Common myeloid progenitor, CD34-positive (primary cell): ENCODE data around the gene ATP8B4.

Experiments used
- CTCF ChIA-PET: fragments of 350-600 bp; sonication (Branson Sonifier 250); formaldehyde crosslinking; loops from one replicate; lab custom pipeline; 2021; ENCODE audit warnings: antibody characterized with exemption; lab: Charles Lee
- POLR2A ChIA-PET: fragments of 350-600 bp; sonication (Branson Sonifier 250); formaldehyde crosslinking; loops from one replicate; lab custom pipeline; 2021; ENCODE audit warnings: antibody characterized with exemption; lab: Charles Lee
- DNase-seq, 3 donors: peaks; one replicate each; pipeline versions ENCODE4 v3.0.0 to v3.0.0-alpha.2; 2013
- H3K27ac ChIP-seq, 2 experiments: 1 replicate in 1 of 2; 2 replicates in 1 of 2; pipeline ENCODE4 v1.7.0; 2013; ENCODE audit warnings: inconsistent platforms in 2 of 2, low read length in 2 of 2, mild to moderate bottlenecking in 2 of 2, low read depth in 1 of 2, moderate library complexity in 1 of 2; ENCODE audit not compliant: severe bottlenecking in 2 of 2, insufficient read depth in 1 of 2, poor library complexity in 1 of 2
- H3K27me3 ChIP-seq, 5 experiments: replicated peaks in 2 of 5; 1 replicate in 3 of 5; 2 replicates in 2 of 5; pipeline versions ENCODE4 v1.6.1 to v1.7.0; 2013; ENCODE audit warnings: low read length in 4 of 5, mild to moderate bottlenecking in 2 of 5, moderate library complexity in 2 of 5, inconsistent platforms in 1 of 5; ENCODE audit not compliant: insufficient read depth in 5 of 5, control insufficient read depth in 4 of 5
- H3K36me3 ChIP-seq, 4 experiments: 1 replicate in 2 of 4; 2 replicates in 2 of 4; pipeline versions ENCODE4 v1.6.1 to v1.7.0; 2013; ENCODE audit warnings: low read length in 3 of 4, control low read depth in 1 of 4, mild to moderate bottlenecking in 1 of 4; ENCODE audit not compliant: control insufficient read depth in 4 of 4, insufficient read depth in 4 of 4
- H3K4me1 ChIP-seq, 4 experiments: 1 replicate in 3 of 4; 2 replicates in 1 of 4; pipeline versions ENCODE4 v1.6.1 to v1.7.1; 2013; ENCODE audit warnings: low read length in 3 of 4, mild to moderate bottlenecking in 3 of 4, control low read depth in 1 of 4, inconsistent platforms in 1 of 4, moderate library complexity in 1 of 4; ENCODE audit not compliant: control insufficient read depth in 4 of 4, insufficient read depth in 4 of 4; ENCODE audit errors: control extremely low read depth in 1 of 4
- H3K4me3 ChIP-seq, 7 experiments: 1 replicate in 4 of 7; 2 replicates in 3 of 7; pipeline versions ENCODE4 v1.5.1 to v1.7.0; 2013; ENCODE audit warnings: mild to moderate bottlenecking in 7 of 7, low read length in 6 of 7, moderate library complexity in 6 of 7, inconsistent platforms in 2 of 7, low read depth in 2 of 7, control low read depth in 1 of 7; ENCODE audit not compliant: insufficient read depth in 4 of 7, control insufficient read depth in 1 of 7; ENCODE audit errors: extremely low read depth in 1 of 7
- H3K9me3 ChIP-seq, 5 experiments: 1 replicate in 4 of 5; 2 replicates in 1 of 5; pipeline versions ENCODE4 v1.6.1 to v1.7.1; 2013; ENCODE audit warnings: low read length in 4 of 5, mild to moderate bottlenecking in 2 of 5, inconsistent platforms in 1 of 5, low read depth in 1 of 5, moderate library complexity in 1 of 5; ENCODE audit not compliant: control insufficient read depth in 4 of 5, insufficient read depth in 2 of 5; ENCODE audit errors: control extremely low read depth in 1 of 5
- whole genome bisulfite sequencing: methylation state at CpG from one replicate; pipeline ENCODE4 v1.1.5; 2013; ENCODE audit not compliant: insufficient coverage; 5-methylcytosine and 5-hydroxymethylcytosine counted together

Gene ATP8B4

DNA sequence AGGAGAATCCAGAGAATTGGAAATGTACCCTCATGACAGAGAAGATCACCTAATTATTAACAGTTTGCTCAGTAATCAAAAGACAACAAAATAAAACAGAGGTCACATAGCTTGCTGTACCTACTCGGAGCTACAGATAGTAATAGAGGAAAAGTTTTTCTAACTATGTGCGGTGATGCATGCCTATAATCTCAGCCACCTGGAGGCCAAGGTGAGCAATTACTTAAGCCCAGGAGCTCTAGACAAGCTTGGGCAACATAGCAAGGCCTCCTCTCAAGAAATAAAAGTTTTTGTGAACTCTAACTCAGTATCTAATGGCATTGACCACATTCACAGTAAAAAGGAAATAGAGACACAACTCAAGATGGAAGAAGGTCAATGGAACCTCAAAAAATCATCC lies 243.6 kb downstream of the ATP8B4 start:
- H3K27ac ChIP-seq: no peak overlapping the region
- peaks cover 21 to 98% (median 59%) of the 10 kb centered on the region in 4 experiments for H3K36me3 ChIP-seq
- ChIA-PET POLR2A (no interaction called here), CTCF (interaction anchor here (0.9 to 1.6 kb wide), 7 partner anchors 9 to 640 kb away, joined by 3 to 6 read pairs (median 4); no protein-coding TSS in a partner anchor)
- no peaks in the 10 kb centered on the region for H3K9me3 ChIP-seq
- peak in 2 of 3 donors; percentile 14 to 33 for DNase-seq
- 100% methylated on average over 2 of the region's 2 CpGs for WGBS
- no peak overlapping the region for H3K4me3 ChIP-seq
- H3K27me3 ChIP-seq: no peaks in the 10 kb centered on the region
- H3K4me1 ChIP-seq: no peaks in the 10 kb centered on the region

DNA sequence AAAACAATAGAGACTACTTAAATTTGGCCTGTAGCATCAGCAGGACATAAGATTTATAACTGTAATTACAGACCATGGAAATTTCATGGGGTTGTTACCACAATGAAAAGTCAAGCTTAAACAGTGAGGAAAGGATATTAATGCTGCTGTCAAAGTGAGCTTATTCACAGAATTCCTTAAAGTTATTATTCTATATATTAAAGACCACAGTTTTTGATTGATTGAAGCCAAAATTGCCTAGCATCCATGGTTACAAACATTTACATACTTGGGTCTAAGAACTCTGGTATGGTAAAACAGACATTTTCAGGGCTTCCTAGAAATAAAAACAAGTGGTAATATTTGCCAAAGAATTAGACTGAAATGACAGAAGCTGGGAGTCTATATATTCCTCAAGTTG lies 248.6 kb downstream of the ATP8B4 start:
- Histone ChIP-seq H3K4me1 (no peaks in the 10 kb centered on the region), H3K4me3 (no peak overlapping the region), H3K27me3 (no peaks in the 10 kb centered on the region), H3K36me3 (peaks cover 11 to 95% (median 54%) of the 10 kb centered on the region in 4 experiments), H3K27ac (no peak overlapping the region), H3K9me3 (peaks cover 0 to 1% (median 0%) of the 10 kb centered on the region in 5 experiments)
- CTCF ChIA-PET: interaction anchor here (1.8 kb wide), 1 partner anchor 23 kb away, joined by 5 read pairs; no protein-coding TSS in a partner anchor
- POLR2A ChIA-PET: no interaction called here
- no peak for DNase-seq

DNA sequence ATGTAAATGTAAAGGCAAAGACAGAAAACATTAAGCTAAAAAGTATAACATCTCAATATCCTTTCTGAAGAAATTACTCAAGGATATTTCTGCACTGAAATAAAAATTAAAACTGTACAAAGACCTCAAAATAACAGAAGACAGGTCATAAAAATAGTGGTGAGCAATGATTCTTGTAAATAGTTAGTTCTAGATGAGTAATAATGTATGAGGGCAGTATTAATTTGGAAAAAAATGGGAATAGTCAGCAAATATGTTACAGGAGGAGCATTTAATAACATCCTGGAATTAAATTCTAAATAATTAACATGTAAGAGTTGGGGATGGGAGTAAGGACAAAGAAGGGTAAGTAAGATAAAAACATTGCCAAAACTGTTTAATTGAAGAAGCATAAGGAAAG lies 250.7 kb downstream of the ATP8B4 start:
- H3K9me3 ChIP-seq: peaks cover 0 to 1% (median 0%) of the 10 kb centered on the region in 5 experiments
- no peaks in the 10 kb centered on the region for H3K27me3 ChIP-seq
- ChIA-PET POLR2A (no interaction called here), CTCF (no interaction called here)
- no peak overlapping the region for H3K4me3 ChIP-seq
- no peak overlapping the region for H3K27ac ChIP-seq
- H3K4me1 ChIP-seq: no peaks in the 10 kb centered on the region
- no peak for DNase-seq
- peaks cover 9 to 96% (median 54%) of the 10 kb centered on the region in 4 experiments for H3K36me3 ChIP-seq

DNA sequence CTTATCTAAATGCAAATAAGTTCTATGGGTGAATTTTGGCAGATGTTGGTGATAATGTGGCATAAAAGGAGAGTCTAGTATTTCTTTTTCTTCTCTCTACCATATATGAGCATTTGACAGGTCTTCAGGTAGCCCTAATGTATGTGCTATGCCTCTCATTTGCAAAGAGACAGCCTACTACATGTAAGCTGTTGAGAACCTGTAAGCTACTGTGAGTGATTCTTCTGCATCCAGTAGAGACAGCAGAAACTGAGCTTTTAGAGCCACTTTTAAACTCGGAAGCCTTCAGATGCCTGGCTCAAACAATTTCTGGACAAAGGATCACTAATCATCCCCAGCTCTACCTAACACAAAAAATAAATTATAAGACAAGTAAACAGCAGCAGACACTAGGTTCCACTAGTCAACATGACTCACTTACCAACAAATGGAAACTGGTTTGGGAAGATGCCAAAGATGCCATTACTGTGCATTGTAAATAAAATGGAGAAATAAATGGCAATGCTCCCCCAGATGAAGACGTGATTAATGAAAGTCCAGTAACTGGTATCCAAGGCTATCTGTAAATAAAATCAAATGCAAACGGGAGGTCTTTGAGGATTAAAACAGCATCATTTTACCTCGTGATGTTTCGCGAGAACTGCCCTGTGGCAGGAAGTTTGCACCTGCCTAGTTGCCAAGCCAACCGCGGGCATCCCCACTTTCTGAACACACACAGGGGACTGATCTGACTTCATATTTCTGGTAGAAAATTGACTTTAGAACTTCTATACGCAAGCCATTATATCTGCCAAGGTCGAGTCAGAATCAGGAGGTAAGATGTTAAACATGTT lies 252.9 kb downstream of the ATP8B4 start:
- 97% methylated on average over 7 of the region's 10 CpGs for WGBS
- Histone ChIP-seq H3K27ac (no peak overlapping the region), H3K9me3 (peaks cover 0 to 1% (median 0%) of the 10 kb centered on the region in 5 experiments), H3K4me1 (no peaks in the 10 kb centered on the region), H3K4me3 (no peak overlapping the region), H3K27me3 (no peaks in the 10 kb centered on the region), H3K36me3 (peaks cover 14 to 96% (median 52%) of the 10 kb centered on the region in 4 experiments)
- ChIA-PET CTCF (interaction anchor here (0.8 to 1.8 kb wide), 2 partner anchors 10 to 631 kb away, joined by 3 to 6 read pairs; no protein-coding TSS in a partner anchor), POLR2A (no interaction called here)
- peak in 1 of 3 donors; percentile 4 for DNase-seq

DNA sequence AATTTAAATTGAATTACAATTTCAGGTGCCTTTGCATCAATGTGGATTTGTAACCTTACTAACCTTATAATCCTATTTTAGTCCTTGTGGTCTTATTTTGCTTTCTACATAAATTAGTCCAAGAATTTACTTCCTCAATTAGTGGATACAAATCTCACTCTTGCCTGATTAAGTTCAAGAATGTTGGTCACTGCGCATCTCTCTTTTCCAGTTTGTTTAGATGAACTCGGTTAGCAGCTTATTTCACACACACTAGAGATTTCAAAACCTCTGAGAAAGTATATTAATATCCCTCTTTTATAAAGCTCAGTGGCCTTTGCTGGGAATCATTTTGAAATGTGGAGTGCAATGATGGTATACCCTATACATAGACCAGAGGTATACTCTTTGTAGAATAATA lies 254.8 kb downstream of the ATP8B4 start:
- H3K27ac ChIP-seq: no peak overlapping the region
- no CpG with 5 or more reads among the region's 2 CpGs for WGBS
- no peak for DNase-seq

DNA sequence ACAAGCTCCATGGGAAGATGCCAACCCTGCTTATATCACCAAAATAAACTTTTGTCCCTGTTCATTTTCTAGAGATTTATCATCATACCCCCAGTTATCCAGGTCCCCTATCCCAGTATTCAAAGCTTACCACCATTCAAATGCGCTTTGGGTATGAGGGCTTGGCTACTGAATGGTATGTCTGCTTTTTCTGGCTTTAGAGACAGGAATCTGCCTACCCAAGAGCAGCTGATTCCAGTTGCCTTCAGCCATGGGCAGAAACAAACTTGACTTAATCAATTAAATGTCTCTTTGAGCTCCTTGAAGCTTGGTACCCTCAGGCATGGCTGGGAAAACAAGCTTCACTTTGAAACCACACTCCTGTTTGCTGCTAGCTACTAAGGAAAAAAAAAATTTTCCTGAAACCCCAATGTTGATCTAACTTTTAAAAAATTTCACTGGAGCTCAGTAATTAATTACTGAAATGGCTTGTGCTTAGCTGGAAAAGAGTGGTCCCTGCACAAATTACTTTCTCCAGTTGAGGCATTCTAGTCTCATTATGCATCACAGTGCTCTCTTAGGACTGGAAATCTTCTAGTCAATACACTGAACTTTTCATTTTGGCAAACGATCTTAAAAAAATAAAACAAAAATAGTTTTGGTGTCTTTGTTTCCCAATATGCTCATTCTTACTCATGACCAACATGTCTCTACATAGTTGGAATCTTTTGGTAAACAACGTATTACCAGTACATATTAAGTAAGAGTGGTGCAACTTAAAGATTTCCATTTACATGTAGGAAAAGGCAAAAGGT lies 255.4 kb downstream of the ATP8B4 start:
- no peaks in the 10 kb centered on the region for H3K4me1 ChIP-seq
- peaks cover 0 to 1% (median 0%) of the 10 kb centered on the region in 5 experiments for H3K9me3 ChIP-seq
- no peak for DNase-seq
- no peak overlapping the region for H3K4me3 ChIP-seq
- H3K27ac ChIP-seq: no peak overlapping the region
- POLR2A ChIA-PET: no interaction called here
- CTCF ChIA-PET: interaction anchor here (0.7 kb wide), 1 partner anchor 11 kb away, joined by 3 read pairs; no protein-coding TSS in a partner anchor
- WGBS: 100% methylated on average over 2 of the region's 3 CpGs
- H3K36me3 ChIP-seq: peaks cover 14 to 99% (median 59%) of the 10 kb centered on the region in 4 experiments
- H3K27me3 ChIP-seq: no peaks in the 10 kb centered on the region

More for the DNA sequence above, 254.8 kb downstream of the ATP8B4 start:
- H3K36me3 ChIP-seq: peaks cover 14 to 96% (median 57%) of the 10 kb centered on the region in 4 experiments
- H3K27me3 ChIP-seq: no peaks in the 10 kb centered on the region
- H3K4me1 ChIP-seq: no peaks in the 10 kb centered on the region
- no peak overlapping the region for H3K4me3 ChIP-seq
- ChIA-PET POLR2A (no interaction called here), CTCF (interaction anchor here (1.3 kb wide), 1 partner anchor 393 kb away, joined by 3 read pairs; no protein-coding TSS in a partner anchor)
- H3K9me3 ChIP-seq: peaks cover 0 to 1% (median 0%) of the 10 kb centered on the region in 5 experiments
